Suprapubic skin (tissue), 4 donors: Measurements from ENCODE around the gene TXNDC8. TPM values are rescaled to one million over a fixed set of nuclear protein-coding genes. Genes with fewer than 3 reads are reported as not detected.

ENCODE experiments used
- DNase-seq, 2 donors: peaks; one replicate each; pipeline ENCODE4 v3.0.0-alpha.2; 2019; ENCODE audit warnings: low spot score in 2 of 2
- H3K27ac ChIP-seq: fragments of 200-600 bp; sonication (generic); one replicate; pipeline ENCODE4 v1.5.1; 2019
- H3K27me3 ChIP-seq: fragments of 200-600 bp; sonication (generic); one replicate; pipeline ENCODE4 v1.5.1; 2019
- H3K36me3 ChIP-seq: fragments of 200-600 bp; sonication (generic); one replicate; pipeline ENCODE4 v1.5.1; 2019
- H3K4me1 ChIP-seq: fragments of 200-600 bp; sonication (generic); one replicate; pipeline ENCODE4 v1.5.1; 2019
- H3K4me3 ChIP-seq: fragments of 200-600 bp; sonication (generic); one replicate; pipeline ENCODE4 v1.5.1; 2019; ENCODE audit warnings: mild to moderate bottlenecking
- H3K9me3 ChIP-seq: fragments of 200-600 bp; sonication (generic); one replicate; pipeline ENCODE4 v1.5.1; 2019
- CTCF ChIP-seq, 2 donors: fragments of 200-600 bp in 1 of 2; fragments of 450-650 bp in 1 of 2; sonication (generic) in 1 of 2; IDR thresholded peaks; one replicate each; pipeline ENCODE4 v1.5.1; 2016 to 2019; ENCODE audit warnings: antibody characterized with exemption in 2 of 2, mild to moderate bottlenecking in 1 of 2, moderate library complexity in 1 of 2
- EP300 ChIP-seq: sonication (generic); formaldehyde crosslinking; IDR thresholded peaks from one replicate; pipeline ENCODE4 v1.6.1; 2017; ENCODE audit warnings: antibody characterized with exemption
- POLR2A ChIP-seq, 2 donors: fragments of 450-650 bp; IDR thresholded peaks; one replicate each; pipeline ENCODE4 v1.6.1; 2017; ENCODE audit warnings: antibody characterized with exemption in 2 of 2, mild to moderate bottlenecking in 2 of 2, moderate library complexity in 2 of 2
- POLR2AphosphoS5 ChIP-seq, 3 donors: sonication (generic); formaldehyde crosslinking; IDR thresholded peaks; one replicate each; pipeline ENCODE4 v1.6.1; 2017; ENCODE audit warnings: antibody characterized with exemption in 3 of 3
- WGBS: methylation state at CpG from one replicate; pipeline ENCODE4 v1.1.5; 2018; 5-methylcytosine and 5-hydroxymethylcytosine counted together
- total RNA-seq, 4 donors: library from RNA; depleted of rRNA; stranded (reverse); fragments of >200 nt; gene quantifications; one replicate each; pipeline ENCODE4 v1.1.0, GENCODE V29; 2016

The TXNDC8 gene
- total RNA-seq, 4 donors from 2014 or later, result not detected

- Histone ChIP-seq H3K27ac (peak within 1 kb of the TSS; percentile 93), H3K36me3 (no peaks in the 10 kb centered on the region), H3K9me3 (no peaks in the 10 kb centered on the region), H3K4me1 (peaks cover 32% of the 10 kb centered on the region), H3K27me3 (no peaks in the 10 kb centered on the region), H3K4me3 (peak within 1 kb of the TSS; percentile 86)
- TF ChIP-seq POLR2AphosphoS5 (IDR thresholded peaks at IDR 0.05), result peak in 2 of 3 donors; percentile 73 to 75
- no peak for TF ChIP-seq CTCF (IDR thresholded peaks at IDR 0.05)
- peak; percentile 65 for TF ChIP-seq EP300
- TF ChIP-seq POLR2A (IDR thresholded peaks at IDR 0.05), result peak; percentile 81 to 92
- DNase-seq, result peak; percentile 92 to 94
- 0% methylated on average over 10 of the region's 65 CpGs for WGBS
These were observed 81.1 kb downstream of the TXNDC8 start, which contains the start of gene TXN for GRCh38 chr9:110256380-110257096. Gene TXN, minus strand, starts transcription at chr9:110256507. Its CDS starts 72 bp downstream, at chr9:110256435.

- H3K27ac ChIP-seq, result peak overlapping the region; percentile 93
- peak; percentile 88 for DNase-seq
- no peaks in the 10 kb centered on the region for H3K36me3 ChIP-seq
- H3K27me3 ChIP-seq, result no peaks in the 10 kb centered on the region
- H3K4me3 ChIP-seq, result peak overlapping the region; percentile 86
- WGBS, result 0% methylated on average over 8 of the region's 81 CpGs
- H3K9me3 ChIP-seq, result no peaks in the 10 kb centered on the region
- no peak for TF ChIP-seq CTCF (IDR thresholded peaks at IDR 0.05)
- peak in 1 of 2 donors; percentile 21 for TF ChIP-seq POLR2A (IDR thresholded peaks at IDR 0.05)
- TF ChIP-seq POLR2AphosphoS5 (IDR thresholded peaks at IDR 0.05), result peak; percentile 15 to 64 (median 56)
- no peak for TF ChIP-seq EP300
- H3K4me1 ChIP-seq, result peaks cover 32% of the 10 kb centered on the region
These were observed 81.9 kb downstream of the TXNDC8 start for GRCh38 chr9:110255463-110256379.

GRCh38 chr9:110255034-110255462 lies 82.6 kb downstream of the TXNDC8 start:
- Histone ChIP-seq H3K27ac (peak overlapping the region; percentile 93), H3K27me3 (no peaks in the 10 kb centered on the region), H3K9me3 (no peaks in the 10 kb centered on the region), H3K4me3 (peak overlapping the region; percentile 86), H3K36me3 (peaks cover 5% of the 10 kb centered on the region), H3K4me1 (peaks cover 32% of the 10 kb centered on the region)
- no peak for DNase-seq
- WGBS, result 3% methylated on average over 17 of the region's 17 CpGs
- no peak for TF ChIP-seq EP300
- TF ChIP-seq POLR2AphosphoS5 (IDR thresholded peaks at IDR 0.05), result no peak
- TF ChIP-seq CTCF (IDR thresholded peaks at IDR 0.05), result no peak
- no peak for TF ChIP-seq POLR2A (IDR thresholded peaks at IDR 0.05)

GRCh38 chr9:110254500-110254899 lies 83.2 kb downstream of the TXNDC8 start:
- Histone ChIP-seq H3K4me3 (peak overlapping the region; percentile 86), H3K36me3 (peaks cover 11% of the 10 kb centered on the region), H3K4me1 (peaks cover 32% of the 10 kb centered on the region), H3K9me3 (no peaks in the 10 kb centered on the region), H3K27ac (peak overlapping the region; percentile 93), H3K27me3 (no peaks in the 10 kb centered on the region)
- no peak for DNase-seq
- WGBS, result 76% methylated on average over 2 of the region's 2 CpGs
- no peak for TF ChIP-seq POLR2A (IDR thresholded peaks at IDR 0.05)
- TF ChIP-seq CTCF (IDR thresholded peaks at IDR 0.05), result no peak
- TF ChIP-seq EP300, result no peak
- no peak for TF ChIP-seq POLR2AphosphoS5 (IDR thresholded peaks at IDR 0.05)

Other genes with a start within 250 kb of the TXNDC8 start
- gene C9orf152, start 129.7 kb downstream of the TXNDC8 start, total RNA-seq, result 10 to 100 TPM in 2 of 4 donors, 1 to 10 TPM in 2; 8.6 to 14.9 (median 10.9) TPM
- 100 to 1,000 TPM; 126 to 214 (median 154) TPM for gene TXN, start 81.4 kb downstream of the TXNDC8 start, total RNA-seq
- 10 to 100 TPM in 2 of 4 donors, 1 to 10 TPM in 2; 5.8 to 15.6 (median 11.2) TPM for gene SVEP1, start 241.9 kb upstream of the TXNDC8 start, total RNA-seq